Gastroesophageal sphincter (tissue), 4 donors: ENCODE measurements around the gene GATAD2A. TPM values are rescaled to one million over a fixed set of nuclear protein-coding genes. Genes with fewer than 3 reads are reported as not detected.
A peak's percentile ranks its signal among the peaks of the same experiment; 100 is the strongest.

Source experiments
- ATAC-seq: fragments of 150-250 bp; one replicate; pipeline ENCODE4 v1.9.1; 2016; ENCODE audit warnings: mild to moderate bottlenecking, moderate library complexity
- H3K27ac ChIP-seq, 4 donors: fragments of 200-600 bp; sonication (generic) in 3 of 4; 1 replicate in 3 of 4; 2 replicates in 1 of 4; pipeline ENCODE4 v1.5.1; 2016 to 2019
- H3K27me3 ChIP-seq: fragments of 200-600 bp; sonication (generic); one replicate; pipeline ENCODE4 v1.5.1; 2019
- H3K36me3 ChIP-seq, 2 donors: fragments of 200-600 bp; sonication (generic); one replicate each; pipeline ENCODE4 v1.5.1; 2019; ENCODE audit warnings: control low read depth in 1 of 2
- H3K4me1 ChIP-seq, 3 donors: fragments of 200-600 bp; sonication (generic); 1 replicate in 2 of 3; 2 replicates in 1 of 3; pipeline ENCODE4 v1.5.1; 2016 to 2019; ENCODE audit warnings: control low read depth in 2 of 3
- H3K4me3 ChIP-seq, 2 donors: fragments of 200-600 bp; sonication (generic); one replicate each; pipeline ENCODE4 v1.5.1; 2019; ENCODE audit warnings: mild to moderate bottlenecking in 1 of 2, moderate library complexity in 1 of 2
- H3K9me3 ChIP-seq, 3 donors: fragments of 200-600 bp; sonication (generic); one replicate each; pipeline ENCODE4 v1.5.1; 2017 to 2019; ENCODE audit warnings: control low read depth in 2 of 3
- EP300 ChIP-seq: sonication (generic); formaldehyde crosslinking; IDR thresholded peaks from one replicate; pipeline ENCODE4 v1.6.1; 2017; ENCODE audit warnings: antibody characterized with exemption, mild to moderate bottlenecking
- POLR2A ChIP-seq, 2 donors: fragments of 450-650 bp; IDR thresholded peaks; one replicate each; pipeline ENCODE4 v1.6.1; 2017; ENCODE audit warnings: antibody characterized with exemption in 2 of 2, mild to moderate bottlenecking in 2 of 2, moderate library complexity in 1 of 2
- POLR2AphosphoS5 ChIP-seq: sonication (generic); formaldehyde crosslinking; IDR thresholded peaks from one replicate; pipeline ENCODE4 v1.6.1; 2017; ENCODE audit warnings: antibody characterized with exemption
- WGBS, 2 donors: methylation state at CpG; one replicate each; pipeline ENCODE4 v1.1.5; 2018; ENCODE audit warnings: low coverage in 1 of 2; 5-methylcytosine and 5-hydroxymethylcytosine counted together
- total RNA-seq, 4 donors: library from RNA; depleted of rRNA; stranded (reverse); fragments of >200 nt; gene quantifications; one replicate each; pipeline ENCODE4 v1.1.0, GENCODE V29; 2016
- TF ChIP-seq, protein P1 (sequence below), 4 experiments: fragments of 200-600 bp in 2 of 4; fragments of 450-650 bp in 2 of 4; sonication (generic) in 1 of 4; IDR thresholded peaks; one replicate each; pipeline ENCODE4 v1.5.1; 2017 to 2019; ENCODE audit warnings: antibody characterized with exemption in 4 of 4, mild to moderate bottlenecking in 2 of 4, moderate library complexity in 2 of 4

Gene GATAD2A
- total RNA-seq, 4 donors from 2014 or later = 30.9 to 69.0 (median 36.6) TPM

DNA sequence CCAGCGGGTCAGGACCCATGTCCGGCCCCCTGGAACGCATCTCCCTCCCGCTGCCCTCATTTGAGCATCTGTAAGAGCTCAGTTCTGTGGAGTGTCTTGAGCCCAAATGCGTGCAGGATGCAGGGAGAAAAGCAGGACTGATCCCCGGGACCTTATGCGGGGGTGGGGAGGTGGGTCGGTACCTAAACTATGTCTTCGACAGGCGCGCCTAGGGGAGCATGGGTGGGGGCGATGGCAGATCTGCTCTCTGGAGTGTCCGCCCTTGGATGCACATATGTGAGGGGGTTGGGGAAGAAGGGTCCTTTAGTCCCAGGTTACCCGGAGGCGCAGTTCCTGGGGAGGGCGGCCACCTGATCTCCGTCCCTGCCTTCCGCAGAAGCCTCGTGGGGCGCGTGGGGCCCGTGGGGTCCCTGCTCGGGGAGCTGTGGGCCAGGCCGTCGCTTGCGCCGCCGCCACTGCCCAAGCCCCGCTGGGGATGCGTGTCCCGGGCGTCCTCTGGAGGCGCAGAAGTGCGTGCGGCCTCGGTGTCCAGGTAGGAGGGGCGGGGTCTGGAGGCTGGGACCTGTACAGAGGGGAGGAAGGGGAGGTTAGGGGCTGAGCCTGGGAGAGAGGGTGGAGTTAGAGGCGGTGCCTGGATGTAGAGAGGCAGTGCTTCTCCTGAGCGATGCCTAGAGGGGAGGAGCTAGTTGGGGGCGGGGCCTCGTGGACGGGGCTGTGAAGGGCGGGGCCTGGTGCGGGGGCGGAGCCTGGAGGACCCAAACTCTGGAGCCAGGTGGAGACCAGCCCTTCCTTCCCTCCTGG is 135.4 kb downstream of the GATAD2A start:
- TF ChIP-seq POLR2A (IDR thresholded peaks at IDR 0.05) (no peak), POLR2AphosphoS5 (no peak), EP300 (no peak)
- TF ChIP-seq, protein P1, sequence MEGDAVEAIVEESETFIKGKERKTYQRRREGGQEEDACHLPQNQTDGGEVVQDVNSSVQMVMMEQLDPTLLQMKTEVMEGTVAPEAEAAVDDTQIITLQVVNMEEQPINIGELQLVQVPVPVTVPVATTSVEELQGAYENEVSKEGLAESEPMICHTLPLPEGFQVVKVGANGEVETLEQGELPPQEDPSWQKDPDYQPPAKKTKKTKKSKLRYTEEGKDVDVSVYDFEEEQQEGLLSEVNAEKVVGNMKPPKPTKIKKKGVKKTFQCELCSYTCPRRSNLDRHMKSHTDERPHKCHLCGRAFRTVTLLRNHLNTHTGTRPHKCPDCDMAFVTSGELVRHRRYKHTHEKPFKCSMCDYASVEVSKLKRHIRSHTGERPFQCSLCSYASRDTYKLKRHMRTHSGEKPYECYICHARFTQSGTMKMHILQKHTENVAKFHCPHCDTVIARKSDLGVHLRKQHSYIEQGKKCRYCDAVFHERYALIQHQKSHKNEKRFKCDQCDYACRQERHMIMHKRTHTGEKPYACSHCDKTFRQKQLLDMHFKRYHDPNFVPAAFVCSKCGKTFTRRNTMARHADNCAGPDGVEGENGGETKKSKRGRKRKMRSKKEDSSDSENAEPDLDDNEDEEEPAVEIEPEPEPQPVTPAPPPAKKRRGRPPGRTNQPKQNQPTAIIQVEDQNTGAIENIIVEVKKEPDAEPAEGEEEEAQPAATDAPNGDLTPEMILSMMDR (IDR thresholded peaks at IDR 0.05) = no peak
- 0% methylated on average over 4 to 7 of the region's 45 CpGs for WGBS, 2 donors
- H3K9me3 ChIP-seq = peaks cover 0 to 6% (median 0%) of the 10 kb centered on the region in 3 donors
- no peak overlapping the region for H3K27ac ChIP-seq
- ATAC-seq = no peak
- peaks cover 0 to 46% (median 22%) of the 10 kb centered on the region in 3 donors for H3K4me1 ChIP-seq
- peaks cover 0 to 2% of the 10 kb centered on the region in 2 donors for H3K36me3 ChIP-seq
- H3K4me3 ChIP-seq = peak overlapping the region in 1 of 2 donors; percentile 22
- peaks cover 87% of the 10 kb centered on the region for H3K27me3 ChIP-seq

DNA sequence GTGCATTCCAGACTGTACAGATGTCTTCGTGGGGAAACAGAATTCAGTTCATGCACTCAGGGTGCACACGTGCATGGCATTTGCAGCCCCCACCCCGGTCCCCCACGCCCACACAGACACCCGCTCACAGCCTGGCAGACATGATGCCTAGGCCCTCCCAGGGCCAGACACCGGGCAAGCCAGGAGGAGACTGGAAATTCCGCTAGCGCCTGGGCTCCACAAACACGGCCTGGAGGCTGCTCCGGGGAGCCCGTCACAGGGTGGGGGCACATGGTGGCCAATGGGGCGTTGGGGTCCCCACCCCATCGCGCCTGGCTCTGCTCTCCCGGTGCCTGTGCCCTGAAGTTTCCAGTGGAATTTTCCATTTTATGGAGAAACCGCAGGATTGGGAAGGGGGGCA is 136.1 kb downstream of the GATAD2A start:
- 100% methylated on average over 1 of the region's 16 CpGs; no CpG with 5 or more reads in 1 of the 2 donors for WGBS, 2 donors
- Histone ChIP-seq H3K4me1 (peaks cover 0 to 46% (median 22%) of the 10 kb centered on the region in 3 donors), H3K4me3 (no peak overlapping the region)

DNA sequence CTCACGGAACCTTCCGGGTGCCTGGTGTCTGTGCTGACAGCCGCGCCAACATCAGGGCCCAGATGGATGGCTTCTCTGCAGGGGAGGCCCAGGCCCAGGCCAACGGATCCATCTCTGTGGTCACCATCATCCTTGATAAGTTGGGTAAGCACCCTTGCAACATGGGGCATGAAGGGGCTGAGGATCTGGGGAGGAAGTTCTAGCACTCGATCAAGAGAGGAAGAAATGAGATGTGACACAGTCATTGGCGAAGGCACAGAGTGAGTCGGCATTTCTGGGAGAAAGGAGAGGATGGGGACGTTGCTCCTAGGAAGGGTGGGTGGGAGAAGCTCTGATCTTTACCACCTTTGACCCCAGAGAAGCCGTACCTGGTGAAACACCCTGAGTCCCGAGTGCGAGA is 137.0 kb downstream of the GATAD2A start:
- peaks cover 100% of the 10 kb centered on the region for H3K27me3 ChIP-seq
- H3K4me1 ChIP-seq = peaks cover 0 to 40% (median 22%) of the 10 kb centered on the region in 3 donors
- no peak for ATAC-seq
- H3K36me3 ChIP-seq = no peaks in the 10 kb centered on the region
- no peak overlapping the region for H3K27ac ChIP-seq
- WGBS, 2 donors = 71 to 83% methylated on average over 2 to 4 of the region's 12 CpGs
- TF ChIP-seq POLR2AphosphoS5 (no peak), EP300 (no peak), POLR2A (IDR thresholded peaks at IDR 0.05) (no peak)
- TF ChIP-seq, protein P1 (IDR thresholded peaks at IDR 0.05) = no peak
- no peak overlapping the region for H3K4me3 ChIP-seq
- peaks cover 0 to 6% (median 0%) of the 10 kb centered on the region in 3 donors for H3K9me3 ChIP-seq

More for the DNA sequence above, 136.1 kb downstream of the GATAD2A start:
- TF ChIP-seq POLR2AphosphoS5 = no peak
- TF ChIP-seq EP300 = no peak
- TF ChIP-seq, protein P1 (IDR thresholded peaks at IDR 0.05) = no peak
- TF ChIP-seq POLR2A (IDR thresholded peaks at IDR 0.05) = no peak
- ATAC-seq = no peak
- no peak overlapping the region for H3K27ac ChIP-seq
- H3K36me3 ChIP-seq = no peaks in the 10 kb centered on the region
- peaks cover 0 to 6% (median 0%) of the 10 kb centered on the region in 3 donors for H3K9me3 ChIP-seq
- H3K27me3 ChIP-seq = peaks cover 94% of the 10 kb centered on the region

DNA sequence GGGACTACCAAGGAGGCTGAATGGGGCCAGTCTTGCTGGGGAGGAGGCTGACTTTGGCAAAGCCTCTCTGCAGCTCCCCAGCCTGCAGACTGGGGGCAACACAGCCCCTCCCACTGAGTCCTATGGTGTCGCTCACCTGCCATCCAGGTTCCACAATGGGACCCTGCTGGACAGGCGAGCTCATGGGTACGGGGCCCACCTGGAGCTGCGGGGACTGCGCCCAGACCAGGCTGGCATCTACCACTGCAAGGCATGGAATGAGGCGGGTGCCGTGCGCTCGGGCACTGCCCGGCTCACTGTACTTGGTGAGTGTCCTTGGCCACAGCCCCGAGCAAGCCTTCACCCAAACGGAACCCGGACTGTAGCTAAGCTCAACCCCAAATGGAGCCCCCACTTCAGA is 137.6 kb downstream of the GATAD2A start:
- H3K27ac ChIP-seq = no peak overlapping the region
- H3K9me3 ChIP-seq = peaks cover 0 to 6% (median 0%) of the 10 kb centered on the region in 3 donors
- WGBS, 2 donors = no CpG with 5 or more reads among the region's 13 CpGs
- no peak overlapping the region for H3K4me3 ChIP-seq
- H3K36me3 ChIP-seq = no peaks in the 10 kb centered on the region
- peaks cover 0 to 34% (median 20%) of the 10 kb centered on the region in 3 donors for H3K4me1 ChIP-seq
- TF ChIP-seq POLR2AphosphoS5 (no peak), EP300 (no peak), POLR2A (IDR thresholded peaks at IDR 0.05) (no peak)
- TF ChIP-seq, protein P1 (IDR thresholded peaks at IDR 0.05) = no peak
- no peak for ATAC-seq
- peaks cover 100% of the 10 kb centered on the region for H3K27me3 ChIP-seq

DNA sequence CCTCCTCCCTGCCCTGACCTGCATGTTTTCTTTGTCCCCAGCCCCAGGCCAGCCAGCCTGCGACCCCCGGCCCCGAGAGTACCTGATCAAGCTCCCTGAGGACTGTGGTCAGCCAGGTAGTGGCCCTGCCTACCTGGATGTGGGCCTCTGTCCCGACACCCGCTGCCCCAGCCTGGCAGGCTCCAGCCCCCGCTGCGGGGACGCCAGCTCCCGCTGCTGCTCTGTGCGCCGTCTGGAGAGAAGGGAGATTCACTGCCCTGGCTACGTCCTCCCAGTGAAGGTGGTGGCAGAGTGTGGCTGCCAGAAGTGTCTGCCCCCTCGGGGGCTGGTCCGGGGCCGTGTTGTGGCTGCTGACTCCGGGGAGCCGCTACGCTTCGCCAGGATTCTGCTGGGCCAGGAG is 138.2 kb downstream of the GATAD2A start:
- WGBS, 2 donors = 100% methylated on average over 8 of the region's 19 CpGs; no CpG with 5 or more reads in 1 of the 2 donors
- TF ChIP-seq POLR2A (IDR thresholded peaks at IDR 0.05) (no peak), POLR2AphosphoS5 (no peak), EP300 (no peak)
- TF ChIP-seq, protein P1 (IDR thresholded peaks at IDR 0.05) = no peak
- no peak overlapping the region for H3K4me3 ChIP-seq
- H3K9me3 ChIP-seq = peaks cover 0 to 6% (median 0%) of the 10 kb centered on the region in 3 donors
- no peak overlapping the region for H3K27ac ChIP-seq
- H3K36me3 ChIP-seq = no peaks in the 10 kb centered on the region
- H3K27me3 ChIP-seq = peaks cover 100% of the 10 kb centered on the region
- ATAC-seq = no peak
- H3K4me1 ChIP-seq = peaks cover 0 to 29% (median 14%) of the 10 kb centered on the region in 3 donors
